ENCODE results near the gene MMP17.

Gene MMP17

GRCh38 chr12:131892711-131893604, 64.8 kb downstream of the MMP17 start:
- TF ChIP-seq GATA1 (IDR thresholded peaks at IDR 0.05; ENCODE audit: low read depth, low read length) = no peak
- DNase-seq = no peak

- DNase-seq = no peak
- no peak for TF ChIP-seq GATA1 (IDR thresholded peaks at IDR 0.05; ENCODE audit: low read depth, low read length)
- TF ChIP-seq POLR2A (IDR thresholded peaks at IDR 0.05; ENCODE audit: low read length) = no peak
Measured at GRCh38 chr12:131893605-131894312, 65.6 kb downstream of the MMP17 start.

- DNase-seq = peak; percentile 90 to 96
- TF ChIP-seq GATA1 (IDR thresholded peaks at IDR 0.05; ENCODE audit: low read depth, low read length) (no peak), POLR2A (IDR thresholded peaks at IDR 0.05; ENCODE audit: low read length) (peak; percentile 53)
Measured at GRCh38 chr12:131894313-131894860, 66.2 kb downstream of the MMP17 start, which contains the start of gene ULK1. Gene ULK1 (plus strand): TSS chr12:131894622. CDS start chr12:131895002, 380 bp downstream.

DNA sequence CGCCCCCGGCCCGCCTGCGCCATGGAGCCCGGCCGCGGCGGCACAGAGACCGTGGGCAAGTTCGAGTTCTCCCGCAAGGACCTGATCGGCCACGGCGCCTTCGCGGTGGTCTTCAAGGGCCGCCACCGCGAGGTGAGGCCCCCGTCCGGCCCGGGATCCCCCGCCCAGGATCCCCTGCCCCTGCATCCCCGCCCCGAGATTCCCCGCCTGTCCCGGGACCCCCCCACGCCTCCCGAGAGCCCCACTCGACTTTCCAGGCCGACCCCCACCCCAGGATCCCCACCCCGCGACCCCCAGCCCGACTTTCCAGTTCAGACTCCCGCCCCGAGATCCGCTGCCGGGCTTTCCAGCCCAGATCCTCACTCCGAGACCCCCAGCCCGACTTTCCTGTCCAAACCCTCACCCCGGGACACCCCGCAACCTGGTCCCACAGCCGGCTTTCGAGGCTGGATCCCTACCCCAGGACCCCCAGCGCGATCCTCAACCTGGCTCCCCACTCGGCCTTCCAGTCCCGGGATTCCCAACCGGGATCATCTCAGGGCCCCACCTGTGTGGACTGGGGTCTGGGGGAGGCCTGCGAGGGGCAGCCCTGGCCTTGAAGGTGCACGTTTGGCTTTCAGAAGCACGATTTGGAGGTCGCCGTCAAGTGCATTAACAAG, 66.9 kb downstream of the MMP17 start:
- peak; percentile 39 to 64 for DNase-seq
- no peak for TF ChIP-seq POLR2A (IDR thresholded peaks at IDR 0.05; ENCODE audit: low read length)
- no peak for TF ChIP-seq GATA1 (IDR thresholded peaks at IDR 0.05; ENCODE audit: low read depth, low read length)

DNA sequence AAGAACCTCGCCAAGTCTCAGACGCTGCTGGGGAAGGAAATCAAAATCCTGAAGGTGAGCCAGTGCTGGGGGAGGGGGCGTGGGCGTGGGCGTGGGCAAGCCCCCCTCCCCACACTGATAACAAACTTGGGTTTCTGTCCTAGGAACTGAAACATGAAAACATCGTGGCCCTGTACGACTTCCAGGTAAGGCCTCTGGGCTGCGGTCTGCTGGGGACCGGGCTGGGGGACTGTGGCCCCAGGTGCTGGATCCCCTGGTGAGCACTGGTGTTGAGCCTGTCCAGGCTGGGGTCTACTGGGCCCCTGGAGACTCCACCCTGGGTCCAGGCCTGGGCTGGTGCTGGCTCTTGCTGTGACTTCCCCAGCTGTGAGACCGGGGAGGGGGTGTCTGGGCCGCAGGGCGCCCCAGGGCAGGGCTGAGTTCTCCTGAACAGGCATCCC, 67.5 kb downstream of the MMP17 start:
- peak; percentile 71 to 84 for DNase-seq
- TF ChIP-seq GATA1 (IDR thresholded peaks at IDR 0.05; ENCODE audit: low read depth, low read length) (no peak), POLR2A (IDR thresholded peaks at IDR 0.05; ENCODE audit: low read length) (no peak)

GRCh38 chr12:131896080-131896810, 68.1 kb downstream of the MMP17 start:
- DNase-seq = peak; percentile 91 to 96
- TF ChIP-seq POLR2A (IDR thresholded peaks at IDR 0.05; ENCODE audit: low read length) (peak; percentile 93), GATA1 (IDR thresholded peaks at IDR 0.05; ENCODE audit: low read depth, low read length) (no peak)

DNA sequence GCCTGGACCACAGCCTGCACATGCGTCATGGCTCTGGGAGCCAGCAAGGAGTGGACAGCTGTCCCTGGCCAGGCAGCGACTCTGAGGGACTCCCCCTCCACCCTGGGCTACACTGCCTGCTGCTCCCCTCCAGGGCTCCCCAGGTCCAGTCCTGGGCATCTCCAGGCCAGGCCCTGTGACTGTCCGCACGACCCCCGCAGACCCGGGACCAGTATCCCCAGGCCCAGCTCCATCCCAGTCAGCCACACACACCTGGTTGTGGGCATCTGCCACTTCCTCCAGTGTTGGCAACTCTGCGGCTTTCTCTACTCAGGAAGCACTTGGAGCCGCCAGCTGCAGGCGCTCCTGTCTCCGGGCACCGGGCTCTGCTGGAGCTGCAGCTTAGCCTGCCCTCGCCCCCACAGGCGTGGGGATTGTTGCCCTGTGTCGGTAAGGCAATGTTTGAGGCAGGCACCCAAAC, 68.6 kb downstream of the MMP17 start:
- TF ChIP-seq GATA1 (IDR thresholded peaks at IDR 0.05; ENCODE audit: low read depth, low read length) (no peak), POLR2A (IDR thresholded peaks at IDR 0.05; ENCODE audit: low read length) (no peak)
- no peak for DNase-seq

DNA sequence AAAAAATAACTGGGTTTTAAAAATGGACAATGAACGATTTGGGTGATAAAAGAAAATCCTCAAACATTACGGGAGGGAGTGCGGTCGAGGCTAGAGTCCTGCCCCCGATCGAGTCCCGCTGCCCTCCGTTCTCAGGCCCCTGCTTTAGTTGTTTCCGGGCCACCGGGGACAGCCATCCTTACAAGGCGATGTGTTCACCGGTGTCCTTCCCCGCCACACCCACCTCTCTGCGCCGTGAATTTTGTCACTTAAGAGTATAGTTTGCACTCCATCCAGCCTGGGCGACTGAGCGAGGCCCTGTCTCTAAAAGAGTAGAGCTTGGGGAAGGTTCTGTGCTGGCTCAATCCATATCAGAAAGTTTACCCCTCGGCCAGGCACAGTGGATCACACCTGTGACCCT, 69.1 kb downstream of the MMP17 start:
- TF ChIP-seq POLR2A (IDR thresholded peaks at IDR 0.05; ENCODE audit: low read length) (no peak), GATA1 (IDR thresholded peaks at IDR 0.05; ENCODE audit: low read depth, low read length) (no peak)
- no peak for DNase-seq

GRCh38 chr12:131897875-131898274, 69.7 kb downstream of the MMP17 start:
- TF ChIP-seq POLR2A (IDR thresholded peaks at IDR 0.05; ENCODE audit: low read length) = no peak
- TF ChIP-seq GATA1 (IDR thresholded peaks at IDR 0.05; ENCODE audit: low read depth, low read length) = no peak
- no peak for DNase-seq

DNA sequence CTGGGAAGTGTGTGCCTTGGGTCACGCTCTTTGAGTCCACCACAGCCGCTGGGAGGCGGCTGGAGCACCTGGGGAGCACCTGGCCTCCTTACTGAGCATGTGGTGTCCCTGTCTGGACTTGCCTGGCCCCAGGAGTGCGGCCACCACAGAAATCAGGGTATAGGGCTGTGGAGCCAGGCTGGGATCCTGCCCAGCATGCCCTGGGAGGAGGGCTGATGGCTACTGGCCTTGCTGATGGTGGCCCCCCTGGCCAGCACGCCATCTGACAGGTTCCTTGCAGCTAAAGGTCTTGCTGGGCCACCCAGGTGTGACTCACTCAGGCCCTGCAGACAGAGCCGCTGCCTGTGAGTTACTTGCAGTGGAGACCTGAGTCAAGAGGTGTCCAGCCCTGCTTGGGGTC, 72.2 kb downstream of the MMP17 start:
- TF ChIP-seq POLR2A (IDR thresholded peaks at IDR 0.05; ENCODE audit: low read length) (no peak), GATA1 (IDR thresholded peaks at IDR 0.05; ENCODE audit: low read depth, low read length) (no peak)
- no peak for DNase-seq

Data from erythroblast (primary cell).